Motor neuron (in vitro differentiated cells): Measurements from ENCODE around the gene RAB6B. TPM values are rescaled to one million over a fixed set of nuclear protein-coding genes. Genes with fewer than 3 reads are reported as not detected.

Source experiments
- ATAC-seq, 8 experiments: fragments of 200-7000 bp; cut with Tn5 transposase; replicated peaks in 6 of 8; 2 replicates each; pipeline ENCODE4 v1.8.0; 2021; ENCODE audit warnings: mild to moderate bottlenecking in 8 of 8, moderate library complexity in 8 of 8
- H3K27ac ChIP-seq, 2 donors: fragments of 250-450 bp; sonication (Bioruptor Pico); 2 replicates each; pipeline ENCODE4 v1.9.0; 2021; ENCODE audit warnings: antibody characterized with exemption in 2 of 2, mild to moderate bottlenecking in 2 of 2, moderate library complexity in 1 of 2
- H3K4me1 ChIP-seq, 2 donors: fragments of 250-450 bp; sonication (Bioruptor Pico); replicated peaks in 1 of 2; 2 replicates each; pipeline ENCODE4 v1.6.1; 2021; ENCODE audit warnings: antibody characterized with exemption in 2 of 2, mild to moderate bottlenecking in 2 of 2, moderate library complexity in 1 of 2
- H3K4me3 ChIP-seq, 5 donors: fragments of 250-450 bp; sonication (Bioruptor Pico); 2 replicates each; pipeline ENCODE4 v1.9.0; 2021; ENCODE audit warnings: antibody characterized with exemption in 5 of 5, mild to moderate bottlenecking in 5 of 5, moderate library complexity in 4 of 5
- WGBS, 10 experiments: fragments of 450-650 bp; shearing (Covaris generic); methylation state at CpG; one replicate each; pipeline ENCODE4 v1.0.0; 2022; 5-methylcytosine and 5-hydroxymethylcytosine counted together
- in situ Hi-C, 9 experiments: fragments of 400-800 bp; cut with MboI; loops; one replicate each; pipeline ENCODE4 v1.15.0; 2021; ENCODE audit warnings: low sequenced_read_pairs in 9 of 9, low pct_unique_long_range_greater_than_20kb in 2 of 9; ENCODE audit not compliant: unreplicated experiment in 9 of 9
- total RNA-seq, 8 experiments: library from RNA; unstranded; fragments of 300-600 nt; gene quantifications; 2 replicates each; pipeline versions ENCODE4 v1.2.3 to v1.2.4, GENCODE V29; 2022

The RAB6B gene
- total RNA-seq, 8 experiments from 2014 or later, result 3.0 to 75.3 (median 39.1) TPM

DNA sequence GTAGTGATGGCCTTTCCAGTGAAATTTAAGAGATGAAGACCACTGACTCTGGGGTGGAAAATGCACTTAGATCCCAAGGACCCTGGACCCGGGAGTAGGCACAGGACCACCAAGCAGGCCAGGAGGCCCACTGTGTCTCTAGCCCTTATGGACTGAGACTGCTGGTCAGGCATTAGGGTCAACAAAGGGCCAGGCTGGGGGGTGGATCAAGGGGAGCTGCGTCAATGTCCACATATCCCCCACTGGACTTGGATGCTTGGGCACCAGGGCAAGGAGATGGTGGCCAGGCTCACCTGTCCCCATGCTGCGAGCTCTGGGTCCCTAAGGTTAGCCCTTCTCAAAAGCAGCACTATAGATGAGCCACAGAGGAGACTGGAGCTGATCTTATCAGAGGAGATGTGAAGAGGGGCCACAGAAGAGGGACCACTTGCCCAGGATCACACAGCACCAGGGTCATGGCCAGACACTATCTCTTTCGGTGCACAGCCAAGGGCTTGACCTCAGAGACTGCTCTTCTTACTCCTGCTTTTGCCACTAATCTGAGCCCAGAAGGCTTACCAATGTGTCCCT, 14.7 kb downstream of the RAB6B start:
- H3K27ac ChIP-seq, result no peak overlapping the region
- in situ Hi-C loops, result no loop called here
- no peaks in the 10 kb centered on the region for H3K4me1 ChIP-seq
- no peak overlapping the region for H3K4me3 ChIP-seq
- ATAC-seq, result no peak
- WGBS, 10 experiments, result 0 to 100% (median 93%) methylated on average over 1 to 3 of the region's 4 CpGs; no CpG with 5 or more reads in 4 of the 10 experiments

GRCh38 chr3:133880287-133880686, 15.4 kb downstream of the RAB6B start:
- in situ Hi-C loops, result no loop called here
- H3K4me1 ChIP-seq, result no peaks in the 10 kb centered on the region
- H3K4me3 ChIP-seq, result no peak overlapping the region
- 33 to 100% (median 80%) methylated on average over 1 to 4 of the region's 5 CpGs; no CpG with 5 or more reads in 3 of the 10 experiments for WGBS, 10 experiments
- H3K27ac ChIP-seq, result no peak overlapping the region
- ATAC-seq, result peak in 4 of 8 experiments; percentile 42 to 63 (median 52)

DNA sequence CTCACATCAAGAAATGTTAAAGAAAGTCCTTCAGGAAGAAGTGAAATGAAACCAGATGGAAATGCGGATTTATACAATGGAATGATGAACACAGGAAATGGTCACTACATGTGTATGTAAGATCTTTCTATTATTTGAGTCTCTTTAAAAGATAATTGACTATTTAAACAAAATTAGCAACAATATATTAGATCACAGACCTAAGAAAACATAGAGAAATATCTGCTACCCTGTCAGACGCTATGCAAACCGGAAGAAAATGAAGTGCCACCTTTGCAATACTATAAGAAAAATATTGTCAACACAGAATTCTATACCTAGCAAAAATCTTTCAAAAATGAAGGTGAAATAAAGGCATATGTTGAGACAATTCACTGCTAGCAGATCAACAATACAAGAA, 17.2 kb downstream of the RAB6B start:
- Histone ChIP-seq H3K4me1 (no peaks in the 10 kb centered on the region), H3K4me3 (no peak overlapping the region), H3K27ac (no peak overlapping the region)
- no peak for ATAC-seq
- WGBS, 10 experiments, result 88 to 100% (median 97%) methylated on average over 2 to 3 of the region's 3 CpGs; no CpG with 5 or more reads in 1 of the 10 experiments
- in situ Hi-C loops, result no loop called here

DNA sequence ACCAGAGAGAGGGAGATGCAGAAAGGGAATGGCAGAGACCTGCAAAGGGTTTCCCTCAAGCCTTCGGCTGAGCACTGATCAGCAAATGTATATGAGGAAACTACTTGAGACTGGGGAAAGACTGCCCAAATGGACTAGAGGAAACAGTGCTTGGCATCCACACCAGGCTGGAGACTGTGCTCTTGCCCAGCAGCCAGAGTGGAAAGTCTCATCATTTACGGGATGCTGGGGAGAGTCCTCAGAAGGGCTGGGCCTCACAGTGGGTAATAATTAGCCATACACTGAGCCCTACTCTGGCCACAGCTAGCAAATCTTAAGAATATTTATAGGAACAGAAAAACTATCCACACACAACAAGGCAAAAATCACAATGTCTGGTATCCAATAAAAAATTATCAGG, 18.5 kb downstream of the RAB6B start:
- H3K27ac ChIP-seq, result no peak overlapping the region
- in situ Hi-C loops, result no loop called here
- 50 to 100% (median 71%) methylated on average over 1 of the region's 2 CpGs; no CpG with 5 or more reads in 7 of the 10 experiments for WGBS, 10 experiments
- no peaks in the 10 kb centered on the region for H3K4me1 ChIP-seq
- ATAC-seq, result peak in 1 of 8 experiments; percentile 97
- H3K4me3 ChIP-seq, result no peak overlapping the region

DNA sequence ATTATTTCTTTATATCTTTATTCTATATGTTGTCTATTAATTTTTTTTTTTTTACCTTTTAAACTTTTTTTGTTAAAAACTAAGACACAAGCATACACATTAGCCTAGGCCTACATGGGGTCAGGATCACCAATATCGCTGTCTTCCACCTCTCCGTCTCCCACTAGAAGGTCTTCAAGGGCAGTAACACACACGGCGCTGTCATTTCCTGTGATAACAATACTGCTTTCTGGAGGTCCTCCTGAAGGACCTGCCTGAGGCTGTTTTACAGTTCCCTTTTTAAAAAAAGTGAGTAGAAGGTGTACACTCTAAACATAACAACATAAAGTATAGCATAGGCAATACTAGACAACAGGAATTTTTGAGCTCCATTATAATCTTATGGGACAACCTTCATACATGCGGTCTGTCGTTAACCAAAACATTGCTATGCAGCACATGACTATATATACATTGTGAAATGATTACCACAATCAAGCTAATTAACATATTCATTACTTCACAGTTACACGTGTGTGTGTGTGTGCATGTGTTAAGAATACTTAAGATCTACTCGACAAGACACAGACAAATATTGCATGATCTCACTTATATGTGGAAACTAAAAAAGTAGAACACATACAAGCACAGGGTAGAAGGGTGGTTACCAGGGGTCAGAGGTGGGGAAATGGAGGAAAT, 20.8 kb downstream of the RAB6B start:
- Histone ChIP-seq H3K4me1 (no peaks in the 10 kb centered on the region), H3K4me3 (no peak overlapping the region), H3K27ac (no peak overlapping the region)
- in situ Hi-C loops, result no loop called here
- WGBS, 10 experiments, result 78 to 95% (median 93%) methylated on average over 4 to 7 of the region's 8 CpGs; no CpG with 5 or more reads in 3 of the 10 experiments
- ATAC-seq, result no peak

GRCh38 chr3:133874344-133874743, 21.3 kb downstream of the RAB6B start:
- WGBS, 10 experiments, result 8 to 86% (median 64%) methylated on average over 1 of the region's 1 CpG; no CpG with 5 or more reads in 2 of the 10 experiments
- H3K27ac ChIP-seq, result no peak overlapping the region
- no peak for ATAC-seq
- H3K4me3 ChIP-seq, result no peak overlapping the region
- H3K4me1 ChIP-seq, result peaks cover under 1 to 2% of the 10 kb centered on the region in 2 donors
- in situ Hi-C loops, result no loop called here

- Histone ChIP-seq H3K4me3 (no peak overlapping the region), H3K27ac (no peak overlapping the region), H3K4me1 (peaks cover 7 to 10% of the 10 kb centered on the region in 2 donors)
- in situ Hi-C loops, result no loop called here
- ATAC-seq, result peak in 1 of 8 experiments; percentile 25
- 90 to 100% methylated on average over 1 to 2 of the region's 7 CpGs; no CpG with 5 or more reads in 8 of the 10 experiments for WGBS, 10 experiments
Measured at GRCh38 chr3:133872781-133873180, 22.9 kb downstream of the RAB6B start.

DNA sequence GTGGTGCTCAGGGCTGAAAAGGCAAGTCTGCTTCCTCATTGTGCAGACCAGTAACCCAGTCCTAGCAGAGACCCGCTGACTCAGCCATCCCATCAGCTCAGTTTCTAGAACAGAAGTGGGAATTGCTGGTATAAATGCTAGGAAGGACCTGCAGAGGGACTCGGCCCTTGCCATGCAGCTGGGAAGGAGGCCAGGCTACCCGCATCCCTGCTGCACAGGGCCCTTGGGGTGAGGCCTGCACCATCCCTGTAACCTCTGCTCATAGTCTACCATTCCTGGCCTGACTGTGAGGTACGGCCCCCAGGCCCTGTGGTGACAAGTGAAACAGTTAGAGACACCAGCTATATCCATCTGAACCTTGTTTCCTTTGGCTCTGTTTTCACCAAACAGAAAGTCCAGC, 23.5 kb downstream of the RAB6B start:
- no peak overlapping the region for H3K4me3 ChIP-seq
- no peak for ATAC-seq
- WGBS, 10 experiments, result 57 to 100% (median 93%) methylated on average over 1 to 4 of the region's 4 CpGs; no CpG with 5 or more reads in 4 of the 10 experiments
- H3K4me1 ChIP-seq, result peaks cover 7 to 10% of the 10 kb centered on the region in 2 donors
- H3K27ac ChIP-seq, result no peak overlapping the region
- in situ Hi-C loops, result no loop called here

GRCh38 chr3:133871368-133872090, 24.2 kb downstream of the RAB6B start:
- Histone ChIP-seq H3K4me3 (no peak overlapping the region), H3K27ac (no peak overlapping the region), H3K4me1 (peaks cover 7 to 10% of the 10 kb centered on the region in 2 donors)
- WGBS, 10 experiments, result 43 to 84% (median 80%) methylated on average over 1 to 4 of the region's 10 CpGs; no CpG with 5 or more reads in 5 of the 10 experiments
- ATAC-seq, result no peak
- in situ Hi-C loops, result no loop called here

DNA sequence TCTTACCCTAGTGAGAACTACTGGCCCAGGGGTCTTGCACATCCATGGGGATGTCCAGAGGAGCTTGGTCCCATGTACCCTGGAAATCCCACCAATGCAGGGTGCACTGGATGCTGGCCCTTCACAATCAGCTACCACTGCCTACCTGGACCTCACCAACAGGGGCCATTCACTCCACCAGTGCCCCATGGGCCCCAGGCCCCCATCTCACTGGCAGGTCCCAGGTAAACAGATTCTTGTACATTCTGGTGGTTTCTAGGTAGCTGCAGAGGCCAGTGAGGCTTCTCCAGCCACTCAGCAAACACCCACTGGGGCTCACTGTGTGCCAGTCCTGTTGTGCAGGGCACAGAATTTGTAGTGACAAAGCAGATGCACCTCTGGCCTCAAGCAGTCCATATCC, 24.9 kb downstream of the RAB6B start:
- peaks cover 7 to 10% of the 10 kb centered on the region in 2 donors for H3K4me1 ChIP-seq
- H3K27ac ChIP-seq, result no peak overlapping the region
- in situ Hi-C loops, result no loop called here
- H3K4me3 ChIP-seq, result no peak overlapping the region
- no peak for ATAC-seq

- 67 to 100% (median 90%) methylated on average over 1 to 6 of the region's 6 CpGs; no CpG with 5 or more reads in 3 of the 10 experiments for WGBS, 10 experiments
- Histone ChIP-seq H3K27ac (no peak overlapping the region), H3K4me1 (peaks cover 7 to 10% of the 10 kb centered on the region in 2 donors), H3K4me3 (no peak overlapping the region)
- peak in 5 of 8 experiments; percentile 11 to 65 (median 34) for ATAC-seq
- in situ Hi-C loops, result no loop called here
Measured at GRCh38 chr3:133869586-133869985, 26.1 kb downstream of the RAB6B start.

- 10 to 83% (median 62%) methylated on average over 1 to 5 of the region's 7 CpGs; no CpG with 5 or more reads in 3 of the 10 experiments for WGBS, 10 experiments
- Histone ChIP-seq H3K27ac (no peak overlapping the region), H3K4me1 (peaks cover 7 to 10% of the 10 kb centered on the region in 2 donors), H3K4me3 (no peak overlapping the region)
- peak in 6 of 8 experiments; percentile 17 to 71 (median 42) for ATAC-seq
- in situ Hi-C loops, result no loop called here
Measured at GRCh38 chr3:133868758-133869475, 26.8 kb downstream of the RAB6B start.
